Stimulated activated CD8-positive, alpha-beta memory T cell treated with anti-CD3 and anti-CD28 coated beads, Interleukin-15, amount 100 ng/mL, for 1 hour (primary cell): ENCODE measurements around the gene ZNF746.

ENCODE experiments used
- DNase-seq: peaks from one replicate; pipeline ENCODE4 v3.0.0-alpha.2; 2020; ENCODE audit warnings: low read depth

Gene ZNF746

DNA sequence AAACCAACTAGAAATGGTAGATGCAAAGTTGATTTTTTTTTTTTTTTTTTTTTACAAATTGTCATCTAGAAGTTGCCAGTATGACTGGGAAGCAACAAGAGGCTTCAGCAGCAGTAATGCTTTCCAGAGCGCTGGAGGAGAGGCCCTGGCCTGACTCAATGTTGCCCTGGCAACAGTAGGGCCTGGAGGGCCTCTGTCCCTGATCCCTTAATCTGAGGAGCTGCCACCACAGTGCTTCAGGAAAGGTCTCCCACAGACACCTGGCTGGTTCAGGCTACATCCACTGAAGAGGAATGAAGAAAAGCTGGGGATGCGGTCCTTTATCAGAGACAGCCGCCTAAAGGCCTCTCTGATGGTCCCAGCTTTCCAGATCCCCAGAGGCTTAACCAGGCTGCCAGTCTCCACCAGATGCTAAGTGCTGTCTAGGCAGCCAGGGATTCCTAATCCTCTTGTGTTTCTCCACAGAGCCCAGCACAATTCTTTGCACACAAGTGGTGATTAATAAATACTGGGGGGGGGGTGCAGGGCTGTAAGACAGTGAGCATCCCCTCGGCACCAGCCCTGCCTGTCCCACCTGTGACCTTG is 70.4 kb downstream of the ZNF746 start:
- DNase-seq, result no peak

- no peak for DNase-seq
These were observed 74.0 kb downstream of the ZNF746 start for GRCh38 chr7:149423449-149424110.

DNA sequence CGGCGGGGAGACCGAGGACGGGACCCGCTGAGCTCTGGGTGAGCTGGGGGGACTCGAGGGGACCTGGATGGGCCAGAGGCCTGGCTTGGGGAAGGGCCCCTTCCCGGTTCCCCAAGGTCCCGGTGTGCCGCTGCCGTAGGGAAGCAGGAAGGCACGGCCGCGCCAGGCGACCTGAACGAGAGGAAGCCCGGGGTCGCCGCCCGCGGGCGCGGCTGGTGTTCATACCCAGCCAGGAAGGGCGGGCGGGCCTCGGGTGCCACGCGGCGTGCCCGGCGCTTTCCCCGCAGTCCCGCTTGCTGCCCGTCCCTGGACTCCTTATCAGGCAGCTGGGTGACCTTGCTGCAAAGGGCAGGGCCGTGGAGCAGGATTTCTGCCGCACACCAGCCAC is 74.7 kb downstream of the ZNF746 start:
- DNase-seq, result no peak
